Stimulated activated naive CD8-positive, alpha-beta T cell treated with anti-CD3 and anti-CD28 coated beads, Interleukin-15, Interleukin-2, amounts not matched to agents 100 ng/mL and 50 ng/mL, for 24 hours (primary cell): ENCODE measurements around the gene PRADC1.

Experiments used
- H3K27ac Mint-ChIP-seq: one replicate; pipeline ENCODE4 v1.8.0; 2021; ENCODE audit warnings: mild to moderate bottlenecking, mixed read lengths
- H3K27me3 Mint-ChIP-seq: one replicate; pipeline ENCODE4 v1.8.0; 2021; ENCODE audit warnings: mixed read lengths
- H3K36me3 Mint-ChIP-seq: one replicate; pipeline ENCODE4 v1.8.0; 2021; ENCODE audit warnings: low read depth, mixed read lengths
- H3K4me1 Mint-ChIP-seq: one replicate; pipeline ENCODE4 v1.8.0; 2021; ENCODE audit warnings: low read depth, mixed read lengths
- H3K4me3 Mint-ChIP-seq: one replicate; pipeline ENCODE4 v1.8.0; 2021; ENCODE audit warnings: mild to moderate bottlenecking, mixed read lengths
- H3K9me3 Mint-ChIP-seq: one replicate; pipeline ENCODE4 v1.8.0; 2021; ENCODE audit warnings: mixed read lengths

The PRADC1 gene

GRCh38 chr2:73233154-73233931 lies at the start of gene PRADC1:
Gene PRADC1, minus strand, starts transcription at chr2:73233239. Its CDS starts 79 bp downstream, at chr2:73233160.
- peaks cover 33% of the 10 kb centered on the region for H3K4me1 Mint-ChIP-seq
- no peaks in the 10 kb centered on the region for H3K9me3 Mint-ChIP-seq
- peak within 1 kb of the TSS; percentile 93 for H3K4me3 Mint-ChIP-seq
- H3K27me3 Mint-ChIP-seq: no peaks in the 10 kb centered on the region
- H3K36me3 Mint-ChIP-seq: peaks cover 36% of the 10 kb centered on the region
- H3K27ac Mint-ChIP-seq: peak within 1 kb of the TSS; percentile 96

- H3K36me3 Mint-ChIP-seq: peaks cover 40% of the 10 kb centered on the region
- no peaks in the 10 kb centered on the region for H3K9me3 Mint-ChIP-seq
- no peaks in the 10 kb centered on the region for H3K27me3 Mint-ChIP-seq
- H3K4me3 Mint-ChIP-seq: no peak overlapping the region
- H3K4me1 Mint-ChIP-seq: peaks cover 44% of the 10 kb centered on the region
- no peak overlapping the region for H3K27ac Mint-ChIP-seq
Observed at GRCh38 chr2:73281244-73281643, 48.2 kb upstream of the PRADC1 start.

- H3K27ac Mint-ChIP-seq: no peak overlapping the region
- H3K36me3 Mint-ChIP-seq: peaks cover 45% of the 10 kb centered on the region
- no peaks in the 10 kb centered on the region for H3K27me3 Mint-ChIP-seq
- no peak overlapping the region for H3K4me3 Mint-ChIP-seq
- no peaks in the 10 kb centered on the region for H3K9me3 Mint-ChIP-seq
- peaks cover 31% of the 10 kb centered on the region for H3K4me1 Mint-ChIP-seq
Observed at GRCh38 chr2:73279852-73280251, 46.8 kb upstream of the PRADC1 start.

GRCh38 chr2:73272270-73272669 lies 39.2 kb upstream of the PRADC1 start:
- Mint-ChIP-seq H3K4me3 (no peak overlapping the region), H3K27me3 (no peaks in the 10 kb centered on the region), H3K36me3 (peaks cover 35% of the 10 kb centered on the region), H3K27ac (no peak overlapping the region), H3K4me1 (peaks cover 10% of the 10 kb centered on the region), H3K9me3 (no peaks in the 10 kb centered on the region)

- peaks cover 27% of the 10 kb centered on the region for H3K36me3 Mint-ChIP-seq
- H3K27me3 Mint-ChIP-seq: no peaks in the 10 kb centered on the region
- peaks cover 10% of the 10 kb centered on the region for H3K4me1 Mint-ChIP-seq
- H3K27ac Mint-ChIP-seq: no peak overlapping the region
- no peaks in the 10 kb centered on the region for H3K9me3 Mint-ChIP-seq
- no peak overlapping the region for H3K4me3 Mint-ChIP-seq
Observed at GRCh38 chr2:73269686-73270465, 36.8 kb upstream of the PRADC1 start.

GRCh38 chr2:73268830-73269685 lies 36.0 kb upstream of the PRADC1 start:
- Mint-ChIP-seq H3K9me3 (no peaks in the 10 kb centered on the region), H3K27me3 (no peaks in the 10 kb centered on the region), H3K36me3 (peaks cover 30% of the 10 kb centered on the region), H3K27ac (no peak overlapping the region), H3K4me1 (peaks cover 10% of the 10 kb centered on the region), H3K4me3 (peak overlapping the region; percentile 25)

GRCh38 chr2:73268366-73268829 lies 35.4 kb upstream of the PRADC1 start:
- Mint-ChIP-seq H3K9me3 (no peaks in the 10 kb centered on the region), H3K36me3 (peaks cover 30% of the 10 kb centered on the region), H3K27me3 (no peaks in the 10 kb centered on the region), H3K4me1 (peaks cover 10% of the 10 kb centered on the region), H3K27ac (no peak overlapping the region), H3K4me3 (peak overlapping the region; percentile 25)

- Mint-ChIP-seq H3K27ac (no peak overlapping the region), H3K36me3 (peaks cover 36% of the 10 kb centered on the region), H3K4me1 (peaks cover 10% of the 10 kb centered on the region), H3K27me3 (no peaks in the 10 kb centered on the region), H3K9me3 (no peaks in the 10 kb centered on the region), H3K4me3 (no peak overlapping the region)
Observed at GRCh38 chr2:73267008-73267407, 34.0 kb upstream of the PRADC1 start.

GRCh38 chr2:73266061-73266901 lies 33.2 kb upstream of the PRADC1 start:
- Mint-ChIP-seq H3K36me3 (peaks cover 42% of the 10 kb centered on the region), H3K9me3 (no peaks in the 10 kb centered on the region), H3K4me3 (no peak overlapping the region), H3K27ac (no peak overlapping the region), H3K27me3 (no peaks in the 10 kb centered on the region), H3K4me1 (peaks cover 10% of the 10 kb centered on the region)

- peaks cover 36% of the 10 kb centered on the region for H3K36me3 Mint-ChIP-seq
Observed at GRCh38 chr2:73265298-73266060, 32.4 kb upstream of the PRADC1 start.

GRCh38 chr2:73264783-73265182 lies 31.7 kb upstream of the PRADC1 start:
- Mint-ChIP-seq H3K4me1 (peaks cover 10% of the 10 kb centered on the region), H3K9me3 (no peaks in the 10 kb centered on the region), H3K36me3 (peaks cover 36% of the 10 kb centered on the region), H3K27me3 (no peaks in the 10 kb centered on the region), H3K4me3 (no peak overlapping the region), H3K27ac (no peak overlapping the region)

More at GRCh38 chr2:73265298-73266060, 32.4 kb upstream of the PRADC1 start:
- Mint-ChIP-seq H3K9me3 (no peaks in the 10 kb centered on the region), H3K27me3 (no peaks in the 10 kb centered on the region), H3K4me3 (no peak overlapping the region), H3K4me1 (peaks cover 10% of the 10 kb centered on the region), H3K27ac (no peak overlapping the region)

GRCh38 chr2:73264332-73264606 lies 31.2 kb upstream of the PRADC1 start:
- H3K4me1 Mint-ChIP-seq: peaks cover 10% of the 10 kb centered on the region
- peaks cover 36% of the 10 kb centered on the region for H3K36me3 Mint-ChIP-seq
- no peaks in the 10 kb centered on the region for H3K9me3 Mint-ChIP-seq
- no peak overlapping the region for H3K4me3 Mint-ChIP-seq
- no peak overlapping the region for H3K27ac Mint-ChIP-seq
- H3K27me3 Mint-ChIP-seq: no peaks in the 10 kb centered on the region

- Mint-ChIP-seq H3K27me3 (no peaks in the 10 kb centered on the region), H3K4me1 (peaks cover 10% of the 10 kb centered on the region), H3K9me3 (no peaks in the 10 kb centered on the region), H3K36me3 (peaks cover 40% of the 10 kb centered on the region), H3K4me3 (no peak overlapping the region), H3K27ac (no peak overlapping the region)
Observed at GRCh38 chr2:73263540-73264331, 30.7 kb upstream of the PRADC1 start.
